Activated T-helper 1 cell treated with anti-CD3 and anti-CD28 coated beads, Interleukin-2, amount 50 U/mL, for 16 hours (primary cell): Measurements from ENCODE around the gene HSDL2.
"Not testable (repeated sequence)": the region's sequence is repeated elsewhere in the genome, so short reads cannot be mapped to it uniquely, and the experiment has no call there.

Experiments
- DNase-seq, 2 donors: peaks; one replicate each; pipeline ENCODE4 v3.0.0-alpha.2; 2020; ENCODE audit warnings: low read depth in 1 of 2, low spot score in 1 of 2

HSDL2 gene

GRCh38 chr9:112393146-112393545 lies 13.2 kb downstream of the HSDL2 start:
- not testable (repeated sequence) for DNase-seq

GRCh38 chr9:112396416-112396815 lies 16.5 kb downstream of the HSDL2 start:
- no peak for DNase-seq

DNA sequence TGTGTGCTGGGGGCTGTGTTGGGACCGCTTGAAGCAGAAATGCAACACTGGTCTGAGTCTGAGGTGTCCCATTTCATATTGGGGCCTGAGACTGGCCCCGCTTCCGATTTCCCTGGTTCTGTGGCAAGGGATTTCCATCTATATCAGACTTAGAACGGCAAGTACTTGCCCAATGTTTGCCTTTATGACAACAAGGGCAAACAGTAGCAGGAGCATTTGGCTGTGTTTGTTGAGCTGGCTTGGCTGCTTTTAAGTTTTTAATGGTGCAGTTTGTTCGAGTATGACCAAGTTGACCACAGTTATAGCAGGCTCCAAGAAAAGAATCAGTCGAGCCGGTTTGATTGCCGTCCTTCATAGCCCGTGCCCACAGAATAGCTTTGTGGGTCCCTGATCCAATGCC lies 17.0 kb downstream of the HSDL2 start:
- DNase-seq, result no peak

GRCh38 chr9:112401175-112401815 lies 21.4 kb downstream of the HSDL2 start:
- DNase-seq, result no peak

DNA sequence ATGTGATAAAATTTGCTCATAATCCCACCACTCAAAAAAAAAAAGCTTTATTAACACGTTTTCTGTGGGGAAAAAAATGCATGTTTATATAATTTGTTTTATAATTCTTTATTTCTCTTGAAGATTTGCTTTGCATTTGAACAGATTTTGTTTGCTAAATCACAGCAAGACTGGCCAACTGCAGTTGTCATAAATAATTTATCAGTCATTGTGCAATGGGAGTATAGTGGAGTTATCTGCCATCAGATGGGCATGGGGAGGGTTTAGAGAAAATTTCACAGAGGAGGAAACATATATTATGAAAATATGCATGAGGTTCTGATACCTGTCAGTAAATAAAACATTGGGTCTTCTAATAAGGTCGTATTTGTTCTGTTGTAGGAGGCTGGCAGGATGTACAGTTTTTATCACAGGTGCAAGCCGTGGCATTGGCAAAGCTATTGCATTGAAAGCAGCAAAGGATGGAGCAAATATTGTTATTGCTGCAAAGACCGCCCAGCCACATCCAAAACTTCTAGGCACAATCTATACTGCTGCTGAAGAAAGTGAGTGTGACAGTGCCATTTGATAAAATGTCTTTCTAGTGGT lies 23.8 kb downstream of the HSDL2 start:
- no peak for DNase-seq

DNA sequence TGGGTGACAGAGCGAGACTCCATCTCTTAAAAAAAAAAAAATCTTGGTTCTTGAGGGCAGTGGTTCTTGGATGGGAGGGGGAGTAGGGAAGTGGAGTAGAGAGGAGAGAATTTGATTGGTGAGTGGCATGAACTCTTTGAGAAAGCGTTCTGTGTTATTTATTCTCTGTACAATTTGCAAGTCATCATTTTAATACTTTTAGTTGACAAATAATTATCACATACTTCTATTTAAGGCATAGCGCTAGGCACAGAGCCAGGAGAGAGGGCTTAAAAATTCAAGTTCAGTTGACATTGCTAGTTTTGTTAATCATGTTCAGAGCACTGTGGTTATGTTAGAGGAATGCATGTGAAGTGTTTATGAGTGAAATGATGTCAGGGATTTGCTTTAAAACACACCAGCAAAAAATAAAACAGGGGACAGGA lies 24.6 kb downstream of the HSDL2 start:
- no peak for DNase-seq

DNA sequence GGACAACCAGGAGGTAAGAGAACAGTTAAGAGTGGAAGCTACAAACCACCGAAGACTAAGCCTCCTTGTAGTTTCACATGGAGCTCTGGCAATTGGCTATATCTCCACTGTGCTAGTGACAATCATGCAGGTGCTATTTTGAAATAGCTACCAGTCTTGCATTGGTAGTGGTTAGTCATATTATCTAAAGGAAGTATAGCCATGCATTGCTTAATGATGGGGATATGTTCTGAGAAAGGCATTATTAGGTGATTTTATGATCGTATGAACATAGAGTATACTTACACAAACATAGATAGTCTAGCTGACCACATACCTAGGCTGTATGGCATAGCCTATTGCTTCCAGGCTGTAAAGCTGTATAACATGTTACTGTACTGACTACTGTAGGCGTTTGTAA lies 28.4 kb downstream of the HSDL2 start:
- no peak for DNase-seq

- DNase-seq, result no peak
These were observed 28.9 kb downstream of the HSDL2 start for GRCh38 chr9:112408819-112409218.

DNA sequence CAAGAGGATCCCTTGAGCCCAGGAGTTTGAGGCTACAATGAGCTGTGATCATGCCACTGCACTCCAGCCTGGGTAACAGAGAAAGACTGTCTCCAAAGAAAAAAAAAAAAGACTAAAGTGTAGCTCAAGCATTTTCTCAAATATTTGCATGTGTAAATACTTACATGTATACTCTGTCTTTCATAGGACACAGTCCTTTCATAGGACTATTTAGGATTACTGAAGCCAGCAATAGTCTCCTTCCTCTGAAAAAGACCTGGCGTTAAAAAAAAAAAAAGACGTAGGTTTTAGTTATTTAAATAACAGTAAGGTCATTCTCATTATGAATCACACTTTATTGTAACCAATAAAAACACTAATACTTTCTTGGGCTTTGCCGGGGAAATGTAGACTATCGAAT lies 29.9 kb downstream of the HSDL2 start:
- DNase-seq, result no peak

DNA sequence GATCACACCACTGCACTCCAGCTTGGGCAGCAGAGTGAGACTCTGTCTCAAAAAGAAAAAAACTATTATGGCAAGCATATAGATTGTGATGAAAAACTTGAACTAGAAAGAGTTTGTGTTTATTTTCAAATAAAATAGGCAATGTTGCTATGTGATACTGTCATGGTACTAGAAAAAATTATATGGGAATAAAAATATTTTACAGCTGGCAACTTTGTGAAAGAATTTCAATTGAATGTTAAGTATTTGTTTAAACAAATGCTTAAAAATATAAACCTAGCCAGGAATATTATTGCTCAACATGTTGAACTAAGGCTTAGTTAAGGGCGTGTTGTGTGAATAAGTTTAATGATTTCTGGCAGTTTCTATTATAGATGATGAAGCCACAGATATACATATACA lies 31.7 kb downstream of the HSDL2 start:
- no peak for DNase-seq

- DNase-seq, result not testable (repeated sequence)
These were observed 33.8 kb downstream of the HSDL2 start for GRCh38 chr9:112413728-112414127.

DNA sequence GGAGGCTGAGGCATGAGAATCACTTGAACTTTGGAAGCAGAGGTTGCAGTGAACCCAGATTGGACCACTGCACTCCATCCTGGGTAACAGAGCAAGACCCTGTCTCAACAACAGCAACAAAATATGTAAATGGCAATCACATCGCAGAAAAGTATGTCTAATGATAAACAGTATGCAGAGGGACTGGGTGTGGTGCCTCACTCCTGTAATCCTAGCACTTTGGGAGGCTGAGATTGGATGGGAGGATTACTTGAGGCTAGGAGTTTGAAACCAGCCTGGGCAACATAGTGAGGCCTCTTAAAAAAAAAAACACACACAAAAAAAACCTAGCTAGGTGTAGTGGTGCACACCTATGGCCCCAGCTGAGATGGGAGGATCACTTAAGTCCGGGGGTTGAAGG lies 40.3 kb downstream of the HSDL2 start:
- no peak for DNase-seq

DNA sequence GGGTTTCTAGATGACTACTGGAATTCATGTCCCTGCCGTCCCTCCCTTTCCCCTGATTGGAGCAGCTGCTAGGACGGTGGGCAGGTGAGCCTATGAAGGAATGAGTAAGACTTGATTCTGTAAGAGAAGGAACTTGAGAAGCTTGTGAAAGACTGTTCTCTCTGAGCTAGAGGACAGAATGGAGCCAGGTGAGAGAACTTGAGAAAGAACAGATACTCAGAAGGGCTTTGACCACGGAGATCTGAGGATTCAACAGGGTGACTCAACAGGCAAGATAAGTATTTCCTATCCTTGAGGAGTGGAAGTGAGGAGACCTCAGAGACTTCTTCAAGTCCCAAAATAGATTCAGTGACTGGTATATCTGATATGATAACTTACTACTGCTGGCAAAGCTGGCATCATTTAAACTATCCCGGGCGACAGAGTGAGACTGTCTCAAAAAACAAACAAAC lies 41.9 kb downstream of the HSDL2 start:
- no peak for DNase-seq

DNA sequence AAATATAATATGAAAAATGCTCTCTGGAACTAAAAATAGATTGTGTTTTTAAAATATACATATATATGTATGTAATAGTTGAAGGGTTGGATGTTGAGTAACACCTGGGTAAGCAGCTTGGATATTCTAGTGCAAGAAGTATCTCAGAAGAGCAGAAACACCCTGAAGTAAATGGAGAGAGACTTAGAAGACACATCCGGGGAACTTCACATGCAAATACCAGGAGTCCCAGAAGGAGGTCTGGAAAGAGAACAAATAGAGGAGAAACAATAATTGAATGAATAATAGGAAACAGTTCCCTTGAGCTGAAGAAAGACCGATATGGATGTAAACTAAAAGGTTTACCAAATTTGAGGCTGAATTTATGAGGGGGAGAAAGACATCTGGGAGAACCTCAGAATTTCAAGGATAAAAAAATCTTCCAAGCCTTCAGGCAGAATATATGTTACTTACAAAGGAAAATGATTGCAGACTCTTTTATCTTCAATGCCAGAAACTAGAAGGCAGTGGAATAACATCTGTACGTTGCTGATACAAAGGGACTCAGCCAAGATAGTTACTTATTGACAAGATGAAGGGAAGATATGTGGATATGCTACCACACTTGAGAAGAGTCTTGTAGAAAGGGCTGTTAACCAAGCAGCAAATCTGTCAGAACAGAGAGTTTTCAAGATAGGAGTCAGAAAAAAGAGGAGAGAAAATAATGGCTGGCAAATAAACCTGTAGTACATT lies 42.7 kb downstream of the HSDL2 start:
- no peak for DNase-seq

DNA sequence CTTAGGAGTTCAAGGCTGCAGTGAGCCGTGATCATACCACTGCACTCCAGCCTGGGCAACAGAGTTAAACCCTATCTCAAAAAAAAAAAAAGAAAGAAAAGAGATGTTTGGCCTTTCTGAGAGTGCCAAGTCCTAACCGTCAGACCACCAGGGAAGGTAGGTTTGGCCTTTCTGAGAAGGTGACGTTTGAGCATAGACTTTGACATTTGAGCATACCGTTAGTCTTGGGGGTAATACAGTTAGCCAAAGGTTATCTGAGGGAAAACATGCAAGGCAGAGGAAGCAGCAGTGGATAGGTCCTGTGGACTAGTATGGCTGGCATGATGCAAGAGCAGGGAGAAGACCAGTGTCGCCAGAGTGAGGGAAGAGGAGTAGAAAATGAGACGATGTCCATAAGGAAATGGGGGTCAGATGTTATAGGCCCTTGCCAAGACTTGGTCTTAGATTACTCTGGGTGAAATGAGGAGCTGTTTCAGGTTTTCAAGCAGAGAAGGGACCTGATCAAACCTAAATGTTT lies 50.2 kb downstream of the HSDL2 start:
- no peak for DNase-seq

DNA sequence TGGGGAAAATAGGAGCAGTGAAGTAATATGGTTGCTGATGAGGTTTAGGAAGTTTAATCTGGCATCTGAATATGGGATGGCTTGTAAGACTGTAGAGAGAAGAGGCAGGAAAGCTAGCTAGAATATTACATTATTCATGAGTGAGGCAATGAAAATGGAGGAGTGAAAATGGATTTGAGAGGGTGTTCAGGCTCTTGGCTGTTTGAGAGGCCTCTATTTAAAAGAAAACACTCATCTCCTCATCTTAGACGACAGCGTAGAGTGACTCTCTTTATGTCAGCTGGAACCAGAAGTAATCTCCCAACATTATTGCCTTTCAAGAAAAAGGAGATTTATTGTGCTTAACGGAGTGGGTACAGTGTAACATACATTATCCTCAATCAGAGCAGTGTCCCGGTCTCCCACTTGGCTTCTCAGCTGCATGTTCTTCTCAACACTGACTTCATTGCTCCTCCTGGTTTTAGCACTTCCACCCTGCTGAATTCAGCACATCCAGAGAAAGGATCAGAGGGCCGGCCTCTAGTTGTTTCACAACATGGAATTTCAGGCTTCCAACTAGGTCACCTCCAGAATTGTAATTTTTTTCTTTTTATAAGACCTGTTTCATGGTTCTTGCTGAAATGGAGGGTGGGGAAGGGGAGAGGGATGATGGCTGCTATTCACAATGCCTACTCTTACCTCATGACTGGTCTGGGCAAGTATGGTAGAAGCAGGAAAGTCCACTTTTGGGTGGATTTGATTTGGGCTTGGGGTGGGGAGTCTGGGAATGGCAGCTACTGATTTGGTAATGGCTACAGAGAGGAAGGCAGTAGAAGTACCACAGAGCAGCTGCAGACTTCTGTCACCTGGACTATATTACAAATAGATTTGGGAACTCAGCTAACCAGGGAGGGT lies 53.8 kb downstream of the HSDL2 start:
- DNase-seq, result no peak

DNA sequence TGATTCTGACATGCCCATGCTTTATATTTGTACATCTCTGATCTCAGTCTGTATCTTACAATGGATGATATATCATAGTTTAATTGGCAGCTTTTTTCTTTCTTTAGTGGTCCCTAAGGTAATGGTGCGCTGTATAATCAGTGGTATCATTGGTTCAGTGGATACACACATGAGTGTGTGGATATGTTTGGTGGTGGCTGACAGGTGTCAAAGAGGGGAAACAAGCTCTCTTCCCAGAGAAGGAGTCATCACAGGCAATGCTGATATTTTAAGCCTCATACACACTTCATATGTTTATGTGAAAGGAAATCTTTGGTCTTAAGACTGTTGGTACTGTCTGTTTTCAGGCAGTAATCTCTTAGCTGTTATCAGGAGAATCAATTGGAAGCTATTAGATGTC lies 54.6 kb downstream of the HSDL2 start:
- no peak for DNase-seq

DNA sequence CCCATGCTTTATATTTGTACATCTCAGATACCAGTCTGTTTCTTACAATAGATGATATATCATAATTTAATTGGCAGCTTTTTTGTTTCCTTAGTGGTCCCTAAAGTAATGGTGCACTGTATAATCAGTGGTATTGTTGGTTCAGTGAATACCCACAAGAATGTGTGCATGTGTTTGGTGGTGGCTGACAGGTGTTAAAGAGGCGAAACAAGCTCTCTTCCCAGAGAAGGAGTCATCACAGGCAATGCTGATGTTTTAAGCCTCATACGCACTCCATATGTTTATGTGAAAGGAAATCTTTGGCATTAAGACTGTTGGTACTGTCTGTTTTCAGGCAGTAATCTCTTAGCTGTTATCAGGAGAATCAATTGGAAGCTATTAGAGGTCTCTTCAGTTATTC lies 57.5 kb downstream of the HSDL2 start:
- no peak for DNase-seq

DNA sequence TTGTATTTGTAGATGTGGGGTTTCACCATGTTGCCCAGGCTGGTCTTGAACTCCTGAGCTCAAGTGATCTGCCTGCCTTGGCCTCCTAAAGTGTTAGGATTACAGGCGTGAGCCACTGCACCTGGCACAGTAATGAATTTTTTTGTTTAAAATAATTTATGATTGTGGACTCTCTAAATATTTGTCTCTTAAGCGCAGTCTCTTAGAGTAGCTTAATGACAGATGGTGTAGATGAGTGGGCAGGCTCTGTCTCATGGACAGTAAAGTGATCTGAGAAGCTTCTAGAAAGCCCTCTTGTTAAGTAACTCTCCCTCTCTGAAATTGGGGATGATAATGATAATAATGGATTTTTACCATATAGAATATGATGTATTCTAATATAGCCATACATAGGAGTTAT lies 59.3 kb downstream of the HSDL2 start:
- DNase-seq, result no peak

- no peak for DNase-seq
These were observed 59.9 kb downstream of the HSDL2 start for GRCh38 chr9:112439825-112440224.

- DNase-seq, result no peak
These were observed 63.3 kb downstream of the HSDL2 start for GRCh38 chr9:112443200-112443599.
